K562 (cell line): ENCODE measurements around the gene RNF4. TPM values are rescaled to one million over a fixed set of nuclear protein-coding genes. Genes with fewer than 3 reads are reported as not detected.

Source experiments
- ATAC-seq: fragments of 200-7000 bp; cut with Tn5 transposase; 3 replicates; pipeline ENCODE4 v1.9.1; 2020; ENCODE audit warnings: moderate library complexity
- BruUV-seq: library from RNA; stranded (reverse); fragments of 400-500 nt; replicated peaks from 2 replicates; lab custom pipeline; 2021; lab: Mats Ljungman, UMichigan
- CTCF ChIA-PET: fragments of 300-600 bp; formaldehyde crosslinking; extraction: SDS; loops from one replicate; lab custom pipeline; 2021; ENCODE audit warnings: low intra/inter-chr PET ratio; lab: Yijun Ruan, JAX
- POLR2A ChIA-PET: fragments of 300-600, 350-650 bp; sonication (Branson Sonifier 250); formaldehyde crosslinking; extraction: SDS; loops from one replicate; lab custom pipeline; 2021; ENCODE audit warnings: antibody characterized with exemption, inconsistent platforms; lab: Yijun Ruan, JAX
- DNase-seq, 4 experiments: peaks; one replicate each; pipeline versions ENCODE4 v3.0.0 to v3.0.0-alpha.2; 2011 to 2018; ENCODE audit warnings: low spot score in 3 of 4, mixed read lengths in 3 of 4; ENCODE audit errors: extremely low read depth in 1 of 4
- FAIRE-seq: peaks from 2 replicates; lab custom pipeline; 2011; peaks lifted over from hg19 to GRCh38; lab: Jason Lieb, UNC
- H2AFZ ChIP-seq: 2 replicates; pipeline ENCODE4 v1.6.0; 2011; ENCODE audit warnings: low read depth, low read length, control low read depth, inconsistent platforms
- H3K27ac ChIP-seq: fragments of 200-600 bp; 3 replicates; pipeline ENCODE4 v1.8.0; 2011; ENCODE audit warnings: low read depth, mild to moderate bottlenecking, control low read depth, inconsistent platforms, low read length, moderate library complexity, mixed read lengths; ENCODE audit errors: extremely low read depth
- H3K27me3 ChIP-seq, 2 experiments: fragments of 300-600 bp in 1 of 2; 2 replicates in 1 of 2; 3 replicates in 1 of 2; pipeline versions ENCODE4 v1.6.0 to v1.8.0; 2011; ENCODE audit warnings: inconsistent platforms in 2 of 2, low read length in 2 of 2, mild to moderate bottlenecking in 1 of 2, mixed read lengths in 1 of 2, moderate library complexity in 1 of 2; ENCODE audit not compliant: control insufficient read depth in 2 of 2, insufficient read depth in 2 of 2
- H3K36me3 ChIP-seq: fragments of 300-600 bp; 3 replicates; pipeline ENCODE4 v1.8.0; 2011; ENCODE audit warnings: mild to moderate bottlenecking, low read length, inconsistent platforms; ENCODE audit not compliant: control insufficient read depth, insufficient read depth
- H3K4me1 ChIP-seq, 2 experiments: fragments of 200-600 bp in 1 of 2; replicated peaks in 1 of 2; 2 replicates in 1 of 2; 3 replicates in 1 of 2; pipeline versions ENCODE4 v1.5.1 to v1.8.0; 2011; ENCODE audit warnings: inconsistent platforms in 2 of 2, low read length in 2 of 2, mild to moderate bottlenecking in 1 of 2, mixed read lengths in 1 of 2, moderate library complexity in 1 of 2; ENCODE audit not compliant: control insufficient read depth in 2 of 2, insufficient read depth in 2 of 2
- H3K4me2 ChIP-seq: 2 replicates; pipeline ENCODE4 v1.6.1; 2011; ENCODE audit warnings: low read length, control low read depth, inconsistent platforms, mixed read lengths; ENCODE audit not compliant: insufficient read depth
- H3K4me3 ChIP-seq: fragments of 200-600 bp; sonication (generic), shearing (Covaris generic); 2 replicates; pipeline ENCODE4 v1.5.1; 2016; ENCODE audit warnings: control low read depth, inconsistent platforms
- H3K79me2 ChIP-seq: fragments of 200-600 bp; 3 replicates; pipeline ENCODE4 v1.8.0; 2011; ENCODE audit warnings: low read length, inconsistent platforms; ENCODE audit not compliant: control insufficient read depth, insufficient read depth
- H3K9ac ChIP-seq, 2 experiments: 2 replicates each; pipeline versions ENCODE4 v1.6.0 to v1.6.1; 2011; ENCODE audit warnings: low read depth in 2 of 2, low read length in 2 of 2, control low read depth in 1 of 2, inconsistent platforms in 1 of 2, mild to moderate bottlenecking in 1 of 2, mixed read lengths in 1 of 2; ENCODE audit not compliant: insufficient read depth in 1 of 2
- H3K9me1 ChIP-seq: one replicate; pipeline ENCODE4 v1.6.0; 2011; ENCODE audit warnings: inconsistent platforms, mild to moderate bottlenecking, low read length, moderate library complexity; ENCODE audit not compliant: control insufficient read depth, insufficient read depth
- H3K9me3 ChIP-seq: replicated peaks from 2 replicates; pipeline ENCODE4 v1.5.1; 2011; ENCODE audit warnings: low read depth, low read length, inconsistent platforms; ENCODE audit not compliant: control insufficient read depth, insufficient read depth
- H4K20me1 ChIP-seq: replicated peaks from 2 replicates; pipeline ENCODE4 v1.6.1; 2011; ENCODE audit warnings: low read length, inconsistent platforms, mixed read lengths; ENCODE audit not compliant: control insufficient read depth, insufficient read depth
- AFF4 ChIP-seq: sonication (generic); formaldehyde crosslinking; IDR thresholded peaks from 2 replicates; pipeline ENCODE4 v1.8.0; 2023; ENCODE audit warnings: mild to moderate bottlenecking, missing genetic modification reagents
- DLX4 ChIP-seq: fragments of 250-450 bp; sonication (Bioruptor Pico); IDR thresholded peaks from 2 replicates; pipeline ENCODE4 v1.6.1; 2021; ENCODE audit warnings: mild to moderate bottlenecking
- FOXK1 ChIP-seq: sonication (generic); formaldehyde crosslinking; IDR thresholded peaks from 2 replicates; pipeline ENCODE4 v1.8.0; 2022; ENCODE audit warnings: missing genetic modification reagents, mild to moderate bottlenecking, borderline replicate concordance
- GATAD2A ChIP-seq: fragments of 450-650 bp; IDR thresholded peaks from 2 replicates; pipeline ENCODE4 v1.6.1; 2017
- HDAC6 ChIP-seq: IDR thresholded peaks from 2 replicates; pipeline ENCODE4 v1.6.1; 2012; ENCODE audit warnings: low read depth, mild to moderate bottlenecking, control low read depth, inconsistent platforms, low read length, moderate library complexity
- HDGF ChIP-seq: fragments of 450-650 bp; IDR thresholded peaks from 2 replicates; pipeline ENCODE4 v1.6.1; 2016
- HES1 ChIP-seq: fragments of 450-650 bp; IDR thresholded peaks from 2 replicates; pipeline ENCODE4 v1.6.1; 2016; ENCODE audit warnings: low read depth, mild to moderate bottlenecking, moderate library complexity
- HNRNPLL ChIP-seq: fragments of 200-400 bp; formaldehyde crosslinking; IDR thresholded peaks from 2 replicates; pipeline ENCODE4 v1.6.1; 2017; ENCODE audit warnings: low read length, low read depth, mild to moderate bottlenecking; ENCODE audit not compliant: poor library complexity, severe bottlenecking
- KAT2B ChIP-seq: IDR thresholded peaks from one replicate; pipeline ENCODE4 v1.6.1; 2012; ENCODE audit warnings: low read depth, mild to moderate bottlenecking, control low read depth, inconsistent platforms, low read length, moderate library complexity
- MED1 ChIP-seq: sonication (generic); formaldehyde crosslinking; IDR thresholded peaks from 2 replicates; pipeline ENCODE4 v1.8.1; 2023; ENCODE audit warnings: missing genetic modification reagents, borderline replicate concordance
- PHTF2 ChIP-seq: fragments of 250-450 bp; sonication (Bioruptor Pico); IDR thresholded peaks from 2 replicates; pipeline ENCODE4 v1.5.0; 2021; ENCODE audit warnings: mild to moderate bottlenecking
- SIX5 ChIP-seq, 2 experiments: IDR thresholded peaks; 2 replicates each; pipeline ENCODE4 v1.6.1; 2011; ENCODE audit warnings: low read length in 2 of 2, borderline replicate concordance in 1 of 2, low read depth in 1 of 2, mild to moderate bottlenecking in 1 of 2, moderate library complexity in 1 of 2; ENCODE audit not compliant: insufficient read depth in 1 of 2
- TCF7L2 ChIP-seq: fragments of 150-350 bp; IDR thresholded peaks from 2 replicates; pipeline ENCODE4 v1.6.1; 2016; ENCODE audit warnings: low read depth, mild to moderate bottlenecking, low read length, moderate library complexity
- ZNF134 ChIP-seq: fragments of 250-450 bp; sonication (Bioruptor Pico); conservative IDR thresholded peaks from 2 replicates; pipeline ENCODE4 v1.4.0; 2020
- ZNF175 ChIP-seq: fragments of 200-800 bp; sonication (Bioruptor generic); IDR thresholded peaks from 2 replicates; pipeline ENCODE4 v1.6.1; 2016; ENCODE audit warnings: low read depth, mild to moderate bottlenecking, missing genetic modification characterization, missing compliant biosample characterization
- ZNF212 ChIP-seq: fragments of 450-650 bp; formaldehyde crosslinking; IDR thresholded peaks from 2 replicates; pipeline ENCODE4 v1.4.0; 2020; ENCODE audit warnings: mild to moderate bottlenecking
- ZNF24 ChIP-seq: fragments of 450-650 bp; IDR thresholded peaks from 2 replicates; pipeline ENCODE4 v1.6.1; 2016
- ZNF780A ChIP-seq: fragments of 250-450 bp; sonication (Bioruptor Pico); IDR thresholded peaks from 2 replicates; pipeline ENCODE4 v1.5.0; 2021; ENCODE audit warnings: mild to moderate bottlenecking
- ZSCAN29 ChIP-seq: fragments of 450-650 bp; IDR thresholded peaks from 2 replicates; pipeline ENCODE4 v1.6.1; 2017
- WGBS: fragments of 100-300 bp; shearing (Covaris generic); methylation state at CpG from one replicate; pipeline ENCODE4 v1.1.6; 2016; ENCODE audit warnings: low coverage, mixed read lengths; ENCODE audit not compliant: insufficient coverage; ENCODE audit errors: missing lambda C conversion rate; 5-methylcytosine and 5-hydroxymethylcytosine counted together
- in situ Hi-C: fragments of 300-500 bp; cut with MboI; formaldehyde crosslinking; loops from 4 replicates; pipeline ENCODE4 v1.15.0; 2018; ENCODE audit warnings: inconsistent platforms, mixed read lengths
- intact Hi-C: fragments of 100-400 bp; cut with micrococcal nuclease; formaldehyde crosslinking; loops from 2 replicates; pipeline ENCODE4 v1.14.2; 2022
- polyA plus RNA-seq, 8 experiments: library from polyadenylated mRNA; depleted of rRNA in 4 of 8; stranded (reverse) in 5 of 8; unstranded in 3 of 8; fragments of >200 nt; fragmentation: Nextera tagmentation in 2 of 8; fragmentation: Illumina TruSeq in 1 of 8; extraction: Ambion mirVana in 2 of 8; extraction: Trizol in 1 of 8; gene quantifications; 2 replicates each; pipeline versions ENCODE4 v1.2.1 to v1.2.3, GENCODE V29; 2011 to 2014; ENCODE audit warnings: inconsistent platforms in 1 of 8, missing spikeins in 1 of 8
- total RNA-seq, 7 experiments: library from RNA; depleted of rRNA in 6 of 7; stranded (reverse); fragments of >200 nt in 6 of 7; fragmentation: Illumina TruSeq in 2 of 7; extraction: Trizol in 2 of 7; gene quantifications; 2 replicates each; pipeline versions ENCODE4 v1.2.1 to v1.2.3, GENCODE V29; 2011 to 2021; ENCODE audit warnings: low replicate concordance in 1 of 7

The RNF4 gene
- total and polyA plus RNA-seq, 9 of the 15 experiments (the other 6 are each of a cell fraction or from before 2014, with no cell fraction given), result 19.2 to 59.3 (median 44.8) TPM

- Histone ChIP-seq H2AFZ (no peak overlapping the region), H3K9ac (peak overlapping the region in 1 of 2 experiments; percentile 53; a peak in 2 of 4 replicates), H3K9me3 (no peaks in the 10 kb centered on the region), H3K4me3 (no peak overlapping the region), H4K20me1 (no peaks in the 10 kb centered on the region), H3K27me3 (peaks cover 16 to 41% of the 10 kb centered on the region in 2 experiments; a peak in 4 of 5 replicates), H3K9me1 (no peaks in the 10 kb centered on the region), H3K36me3 (no peaks in the 10 kb centered on the region; the same call in 2 of the 3 replicates), H3K4me1 (peaks cover 10 to 47% of the 10 kb centered on the region in 2 experiments; a peak in 3 of 5 replicates), H3K27ac (no peak overlapping the region), H3K4me2 (no peak overlapping the region), H3K79me2 (no peaks in the 10 kb centered on the region)
- intact Hi-C loops (no loop called here), in situ Hi-C loops (no loop called here)
- ATAC-seq (no peak), DNase-seq (no peak), FAIRE-seq (no peak)
- BruUV-seq, result no TSS peak
- ChIA-PET POLR2A (interaction anchor here (0.6 to 1.6 kb wide), 4 partner anchors 9 to 33 kb away, joined by 3 to 5 read pairs (median 4); partner anchors contain the start of gene RNF4), CTCF (no interaction called here)
- 54% methylated on average over 16 of the region's 19 CpGs for WGBS
- no peak for TF ChIP-seq DLX4 (CRISPR knock-in tag)
- TF ChIP-seq ZNF24, result no peak
- TF ChIP-seq ZNF780A (CRISPR knock-in tag), result no peak
- TF ChIP-seq HDAC6, result no peak
- no peak for TF ChIP-seq PHTF2 (CRISPR knock-in tag)
- no peak for TF ChIP-seq KAT2B
- no peak for TF ChIP-seq HNRNPLL
- TF ChIP-seq MED1 (CRISPR knock-in tag), result no peak
- TF ChIP-seq ZSCAN29, result no peak
- TF ChIP-seq FOXK1, result no peak
- TF ChIP-seq ZNF212 (CRISPR knock-in tag), result no peak
- no peak for TF ChIP-seq HES1
- no peak for TF ChIP-seq GATAD2A
- TF ChIP-seq SIX5 (IDR thresholded peaks at IDR 0.05; ENCODE audit: borderline replicate concordance in 1 of 2, insufficient read depth in 1 of 2, low read depth in 1 of 2, low read length in 2 of 2), result no peak
- no peak for TF ChIP-seq TCF7L2
- TF ChIP-seq ZNF134, result no peak
- no peak for TF ChIP-seq HDGF
- no peak for TF ChIP-seq ZNF175 (CRISPR knock-in tag)
- no peak for TF ChIP-seq AFF4 (CRISPR knock-in tag)
These were observed 9.1 kb upstream of the RNF4 start for GRCh38 chr4:2459589-2460349.
